ENCODE measurements around the gene FGGY.
"Not testable (repeated sequence)": the region's sequence is repeated elsewhere in the genome, so short reads cannot be mapped to it uniquely, and the experiment has no call there.

FGGY gene

GRCh38 chr1:59720326-59721115 lies 423.6 kb downstream of the FGGY start:
- no peak for DNase-seq

DNA sequence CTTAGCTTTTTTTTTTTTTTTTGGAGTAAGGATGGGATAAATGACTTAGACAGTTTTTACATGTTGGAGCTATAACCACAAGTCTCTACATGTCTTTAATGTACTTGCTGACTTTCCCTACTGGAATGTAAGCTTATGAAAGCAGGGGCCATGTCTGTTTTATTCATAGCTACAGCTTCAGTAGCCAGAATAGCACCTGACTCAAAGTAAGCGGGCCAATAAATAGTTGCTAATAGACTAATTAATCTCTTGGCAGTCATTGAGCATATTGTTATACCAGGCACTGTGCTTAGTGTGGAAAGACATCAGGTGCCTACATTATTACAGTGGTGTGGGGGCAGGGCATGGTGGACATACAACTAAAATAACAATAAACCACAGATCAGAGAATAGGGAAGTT lies 433.4 kb downstream of the FGGY start:
- DNase-seq = no peak

- DNase-seq = peak; percentile 53
Measured at GRCh38 chr1:59730759-59731478, 434.0 kb downstream of the FGGY start.

DNA sequence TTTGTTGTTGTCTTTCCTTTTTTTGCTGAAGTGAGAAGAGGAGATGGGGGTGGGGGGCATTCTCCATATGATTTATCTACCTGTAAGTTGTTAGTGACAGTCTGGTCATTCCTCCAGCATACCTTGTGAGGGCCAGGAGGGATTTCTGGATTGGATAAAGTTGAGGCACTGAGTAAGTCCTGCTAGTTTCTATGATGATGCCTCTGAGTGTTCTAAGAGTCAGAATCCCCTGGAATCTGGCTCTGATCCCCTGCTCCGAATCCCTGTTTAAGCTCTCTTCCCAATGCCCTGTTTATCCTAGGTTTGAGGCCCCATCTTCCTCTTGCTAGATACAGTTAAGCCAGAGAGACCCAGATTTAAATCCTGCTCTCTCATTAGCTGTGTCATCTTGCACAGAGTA lies 434.7 kb downstream of the FGGY start:
- DNase-seq = no peak

GRCh38 chr1:59732214-59732955 lies 435.5 kb downstream of the FGGY start:
- no peak for DNase-seq

DNA sequence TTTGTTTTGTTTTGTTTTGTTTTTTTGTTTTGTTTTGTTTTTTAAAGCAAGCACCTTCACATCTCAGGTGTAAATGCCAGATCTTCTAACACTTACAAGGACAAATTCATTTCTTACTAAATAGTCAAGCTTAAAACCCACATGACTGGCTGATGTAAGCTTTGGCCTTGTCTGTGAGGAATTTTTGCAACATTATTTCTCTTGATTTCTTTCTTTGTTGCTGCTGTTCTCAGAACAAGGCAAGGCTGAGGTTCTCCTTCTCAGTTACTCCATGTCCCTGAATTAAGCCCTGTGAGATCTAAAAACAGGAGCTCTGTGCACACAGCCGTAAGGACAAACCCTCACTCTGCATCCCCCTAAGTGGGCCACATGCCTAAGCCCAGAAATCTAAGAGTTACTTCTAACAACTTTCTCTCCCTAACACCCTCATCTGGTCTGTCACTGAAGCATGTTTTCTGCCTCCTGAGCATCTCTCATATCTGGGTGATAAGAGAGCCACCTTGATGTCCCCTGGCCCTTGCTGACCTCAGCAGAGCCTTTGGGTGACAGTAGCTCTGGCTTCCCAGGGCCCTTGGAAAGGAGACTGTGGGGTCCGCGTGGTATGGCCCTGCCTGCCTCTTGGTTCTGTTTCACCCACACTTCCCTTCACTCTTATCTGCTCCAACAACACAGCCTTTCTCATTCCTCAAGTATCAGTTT lies 436.7 kb downstream of the FGGY start:
- peak; percentile 37 for DNase-seq

DNA sequence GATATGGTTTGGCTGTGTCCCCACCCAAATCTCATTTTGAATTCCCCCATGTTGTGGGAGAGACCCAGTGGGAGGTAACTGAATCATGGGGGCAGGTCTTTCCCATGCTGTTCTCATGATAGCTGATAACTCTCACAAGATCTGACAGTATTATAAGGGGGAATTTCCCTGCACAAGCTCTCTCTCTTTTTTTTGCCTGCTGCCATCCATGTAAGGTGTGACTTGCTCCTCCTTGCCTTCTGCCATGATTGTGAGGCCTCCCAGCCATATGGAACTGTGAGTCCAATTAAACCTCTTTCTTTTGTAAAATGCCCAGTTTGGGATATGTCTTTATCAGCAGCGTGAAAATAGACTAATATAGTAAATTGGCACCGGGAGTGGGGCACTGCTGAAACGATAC lies 439.0 kb downstream of the FGGY start:
- not testable (repeated sequence) for DNase-seq

- no peak for DNase-seq
Measured at GRCh38 chr1:59736744-59737143, 439.9 kb downstream of the FGGY start.

GRCh38 chr1:59737638-59738037 lies 440.7 kb downstream of the FGGY start:
- DNase-seq = no peak

DNA sequence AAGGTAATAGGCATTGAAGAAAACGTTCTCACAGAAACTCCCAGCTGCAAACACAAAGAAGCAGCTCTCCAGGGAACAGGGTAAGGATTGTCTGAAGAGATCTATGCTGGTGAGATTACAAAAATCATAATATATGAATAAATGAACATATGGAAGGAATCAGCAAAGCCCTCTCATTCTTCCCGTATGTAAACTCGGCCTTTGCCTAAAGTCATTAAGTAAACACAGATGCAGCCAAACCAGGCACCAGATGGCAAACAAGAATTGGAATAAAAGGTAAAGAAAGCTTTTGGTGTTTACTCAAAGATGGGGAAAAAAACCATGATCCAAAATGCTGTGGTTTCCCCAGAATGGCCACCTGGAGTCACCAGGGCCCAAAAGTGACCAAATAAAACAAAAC lies 441.3 kb downstream of the FGGY start:
- no peak for DNase-seq

- no peak for DNase-seq
Measured at GRCh38 chr1:59738591-59739015, 441.7 kb downstream of the FGGY start.

- no peak for DNase-seq
Measured at GRCh38 chr1:59739111-59739510, 442.2 kb downstream of the FGGY start.

- no peak for DNase-seq
Measured at GRCh38 chr1:59742526-59742925, 445.6 kb downstream of the FGGY start.

GRCh38 chr1:59743324-59744091 lies 446.6 kb downstream of the FGGY start:
- peak; percentile 92 for DNase-seq

DNA sequence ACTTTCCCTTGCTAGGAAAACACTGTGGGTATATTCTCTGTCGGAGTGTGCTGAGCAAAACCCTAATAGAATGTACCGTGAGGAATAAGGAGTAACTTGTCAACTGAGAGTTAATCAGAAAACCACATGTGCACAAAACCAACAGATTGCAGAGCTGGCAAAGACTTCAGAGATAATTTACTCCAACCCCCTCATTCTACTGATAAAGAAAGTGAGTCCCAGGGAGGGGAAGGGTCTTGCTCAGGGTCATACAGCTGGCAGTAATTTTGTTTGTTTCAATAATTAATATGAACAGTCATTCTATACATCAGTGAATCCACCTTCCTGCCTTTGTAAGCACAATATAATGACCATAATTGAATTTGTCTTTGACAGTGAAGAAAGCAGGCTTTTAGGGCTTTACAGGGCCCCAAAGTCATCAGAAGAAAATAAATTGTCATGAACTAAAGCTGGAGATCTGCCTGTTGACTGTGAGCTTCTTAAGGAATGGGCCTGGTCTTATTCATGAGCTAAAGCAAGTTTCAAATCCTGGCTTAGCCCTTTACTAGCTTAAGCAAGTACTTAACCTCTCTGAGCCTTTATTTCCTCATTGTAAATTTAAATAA lies 450.6 kb downstream of the FGGY start:
- DNase-seq = no peak

DNA sequence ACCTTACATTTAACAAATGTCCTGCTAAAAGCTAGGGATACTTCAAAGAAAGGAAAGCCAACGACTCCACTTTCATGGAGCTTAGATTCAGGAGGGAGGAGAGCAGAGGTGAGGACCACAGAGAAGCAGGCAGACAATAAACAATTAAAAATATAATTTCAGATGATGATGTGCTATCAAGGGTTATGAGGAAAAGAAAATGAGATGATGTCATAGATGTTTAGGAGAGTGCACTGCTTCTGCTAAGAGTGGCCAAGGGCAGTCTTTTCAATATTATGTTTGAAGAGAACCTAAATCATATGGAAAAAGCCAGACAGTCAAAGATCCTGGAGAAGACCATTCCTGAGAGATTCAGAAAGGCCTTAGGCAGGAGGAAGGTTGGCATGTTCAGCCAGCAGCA lies 451.2 kb downstream of the FGGY start:
- no peak for DNase-seq

- peak; percentile 86 for DNase-seq
Measured at GRCh38 chr1:59750328-59751003, 453.6 kb downstream of the FGGY start.

- DNase-seq = no peak
Measured at GRCh38 chr1:59751004-59751395, 454.1 kb downstream of the FGGY start.

DNA sequence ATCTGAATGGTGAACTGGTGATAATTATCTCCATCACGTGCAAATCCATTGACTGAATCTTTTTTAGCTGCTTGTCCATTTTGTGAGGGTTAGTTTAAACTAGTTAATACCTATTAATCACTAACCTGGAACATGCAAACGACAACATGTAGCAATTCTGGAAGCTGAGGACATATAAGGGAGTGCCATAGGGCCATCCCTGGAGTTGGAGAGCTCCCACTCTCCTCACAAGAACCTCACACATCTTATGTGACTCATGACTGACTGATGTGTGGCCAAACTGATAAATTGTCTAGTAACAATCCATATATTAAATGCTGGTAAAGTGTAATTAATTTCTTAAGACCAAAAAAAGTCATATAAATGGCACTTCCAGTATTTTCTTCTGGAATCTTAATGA lies 454.9 kb downstream of the FGGY start:
- no peak for DNase-seq

DNA sequence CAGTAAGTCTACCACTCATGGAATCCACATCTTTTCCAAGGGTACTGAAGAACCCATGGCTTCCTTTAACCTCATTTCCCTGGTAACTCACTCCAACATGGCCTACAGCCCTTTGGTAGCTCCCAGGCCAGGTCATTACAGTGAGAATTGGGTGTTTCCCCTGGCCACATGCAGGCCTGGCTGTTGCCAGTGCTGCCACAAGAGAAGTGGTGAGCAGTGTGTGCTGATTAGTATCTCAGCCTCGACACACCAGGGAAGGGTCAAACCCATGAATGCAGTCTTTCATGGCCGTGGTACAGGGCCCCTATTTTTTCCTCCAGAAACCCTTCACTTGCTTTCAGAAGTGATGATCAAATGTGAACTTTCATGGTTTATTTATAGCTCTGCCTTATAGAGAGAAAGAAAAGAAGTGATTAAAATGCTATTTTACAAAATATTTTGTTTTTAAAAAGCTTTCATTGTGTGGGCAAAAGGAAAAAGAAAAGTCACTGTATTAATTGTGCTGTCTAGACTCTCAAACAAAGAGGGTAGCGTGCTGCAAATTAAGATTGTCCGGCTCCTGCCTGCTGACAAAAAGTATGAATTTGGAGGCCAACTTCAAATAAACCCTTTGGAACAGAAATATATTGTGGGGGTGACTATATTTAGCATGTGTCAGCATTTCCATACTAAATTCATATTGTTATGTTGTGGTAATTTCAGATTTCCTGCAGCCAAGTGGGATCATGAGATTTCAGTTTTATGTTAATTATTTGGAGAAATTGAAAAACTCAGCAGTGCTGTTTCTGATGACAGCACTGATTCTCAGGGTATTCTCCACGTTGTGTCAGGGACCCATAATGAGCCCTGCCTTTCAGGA lies 455.9 kb downstream of the FGGY start:
- peak; percentile 33 for DNase-seq

Data from inflammatory macrophage treated with lipopolysaccharide for 4 hours (primary cell).